VCaP (cell line): ENCODE data around the gene KIF13A.

Experiments
- H3K27ac ChIP-seq: fragments of 450-650 bp; 2 replicates; pipeline ENCODE4 v1.5.1; 2017
- CTCF ChIP-seq: fragments of 450-650 bp; conservative IDR thresholded peaks from 2 replicates; pipeline ENCODE4 v1.5.1; 2017; ENCODE audit warnings: mild to moderate bottlenecking, moderate library complexity

Gene KIF13A

DNA sequence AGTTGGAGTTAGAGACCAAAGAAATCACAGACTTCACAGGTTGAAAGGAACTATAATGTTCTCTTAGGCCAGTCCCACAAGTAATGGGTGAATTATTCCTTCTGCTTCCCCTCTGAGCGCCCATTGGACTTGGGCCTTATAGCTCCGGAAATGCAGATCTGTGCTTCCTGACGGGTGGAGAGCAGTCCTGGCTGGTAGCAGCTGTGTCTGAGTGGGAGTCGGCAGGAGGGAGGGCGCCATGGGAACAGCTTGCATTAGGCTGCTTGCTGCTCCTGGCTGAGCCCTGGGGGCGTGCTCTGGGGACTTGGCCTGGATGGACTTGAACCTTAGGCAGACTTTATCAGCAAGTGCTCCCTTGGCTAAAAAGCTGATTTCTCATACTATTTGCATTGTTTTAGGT, 262.4 kb downstream of the KIF13A start:
- no peak for TF ChIP-seq CTCF
- no peak overlapping the region for H3K27ac ChIP-seq

DNA sequence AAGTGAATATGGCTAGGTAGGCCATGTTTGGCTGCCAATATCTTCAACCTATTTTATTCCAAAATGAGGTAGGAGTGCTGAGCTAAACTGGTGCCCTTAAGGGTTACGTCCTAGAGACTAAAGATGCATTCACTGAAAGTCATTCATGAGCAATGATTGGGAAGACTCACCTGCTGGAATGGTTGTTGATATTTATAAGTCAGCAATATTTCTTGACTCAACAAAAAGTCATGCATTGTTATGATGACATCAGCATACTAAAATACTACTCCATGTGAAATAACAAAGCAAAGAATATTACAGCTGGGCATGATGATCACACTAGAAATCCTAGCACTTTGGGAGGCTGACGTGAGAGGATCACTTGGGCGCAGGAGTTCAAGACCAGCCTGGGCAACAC, 263.1 kb downstream of the KIF13A start:
- no peak for TF ChIP-seq CTCF

DNA sequence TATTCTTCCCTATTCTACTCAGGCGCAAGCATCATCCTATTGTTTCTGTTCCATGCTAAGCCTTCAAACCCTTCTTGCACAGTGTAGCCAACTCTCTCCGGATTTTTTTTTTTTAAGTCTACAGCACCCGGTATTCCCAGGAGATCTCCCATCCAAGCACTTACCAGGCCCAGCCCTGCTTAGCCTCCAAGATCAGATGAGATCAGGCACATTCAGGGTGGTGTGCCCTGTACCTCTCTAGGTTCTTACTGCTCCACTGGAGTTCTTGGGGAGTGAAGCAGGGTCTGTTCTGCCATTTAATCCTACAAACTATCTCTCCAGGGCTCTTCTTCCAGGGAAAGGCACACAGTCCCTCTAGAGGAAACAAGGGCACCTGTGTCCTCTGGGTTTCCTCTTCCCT, 265.8 kb downstream of the KIF13A start:
- no peak for TF ChIP-seq CTCF
- H3K27ac ChIP-seq: no peak overlapping the region

More for the DNA sequence above, 263.1 kb downstream of the KIF13A start:
- no peak overlapping the region for H3K27ac ChIP-seq

- H3K27ac ChIP-seq: no peak overlapping the region
Observed at GRCh38 chr6:17719323-17720041, 268.0 kb downstream of the KIF13A start.

GRCh38 chr6:17716221-17716620, 271.2 kb downstream of the KIF13A start:
- no peak for TF ChIP-seq CTCF
- H3K27ac ChIP-seq: no peak overlapping the region

More at GRCh38 chr6:17719323-17720041, 268.0 kb downstream of the KIF13A start:
- TF ChIP-seq CTCF: no peak

GRCh38 chr6:17714879-17715851, 272.3 kb downstream of the KIF13A start:
- TF ChIP-seq CTCF: no peak
- H3K27ac ChIP-seq: no peak overlapping the region

- TF ChIP-seq CTCF: no peak
- no peak overlapping the region for H3K27ac ChIP-seq
Observed at GRCh38 chr6:17714177-17714576, 273.3 kb downstream of the KIF13A start.
